H1 (cell line): Measurements from ENCODE around the gene CSAD. TPM values are rescaled to one million over a fixed set of nuclear protein-coding genes. Genes with fewer than 3 reads are reported as not detected.
A peak's percentile ranks its signal among the peaks of the same experiment; 100 is the strongest.

Experiments used
- CTCF ChIA-PET: fragments of 300-600 bp; sonication (Branson Sonifier 250); formaldehyde crosslinking; loops from one replicate; lab custom pipeline; 2021; ENCODE audit not compliant: partially characterized antibody; lab: Charles Lee
- POLR2A ChIA-PET: fragments of 300-600 bp; sonication (Branson Sonifier 250); formaldehyde crosslinking; loops from one replicate; lab custom pipeline; 2021; ENCODE audit warnings: inconsistent platforms; ENCODE audit not compliant: partially characterized antibody; lab: Charles Lee
- DNase-seq, 2 experiments: peaks; one replicate each; pipeline versions ENCODE4 v3.0.0 to v3.0.0-alpha.2; 2010 to 2022; ENCODE audit warnings: low spot score in 2 of 2, low read depth in 1 of 2, mixed read lengths in 1 of 2
- FAIRE-seq: peaks from 2 replicates; lab custom pipeline; 2011; peaks lifted over from hg19 to GRCh38; lab: Jason Lieb, UNC
- H2AFZ ChIP-seq: 2 replicates; pipeline ENCODE4 v1.8.1; 2012; ENCODE audit warnings: low read length, inconsistent platforms
- H2AK5ac ChIP-seq: 2 replicates; pipeline ENCODE4 v1.6.1; 2013; ENCODE audit warnings: low read depth, low read length
- H2BK120ac ChIP-seq: replicated peaks from 2 replicates; pipeline ENCODE3; 2013; ENCODE audit warnings: low read depth, low read length, inconsistent platforms
- H2BK12ac ChIP-seq: 2 replicates; pipeline ENCODE4 v1.6.1; 2013; ENCODE audit warnings: low read depth, low read length
- H2BK15ac ChIP-seq: 2 replicates; pipeline ENCODE4 v1.6.1; 2013; ENCODE audit warnings: low read length
- H2BK20ac ChIP-seq: 2 replicates; pipeline ENCODE4 v1.6.1; 2013; ENCODE audit warnings: low read length
- H2BK5ac ChIP-seq: 2 replicates; pipeline ENCODE4 v1.6.1; 2013; ENCODE audit warnings: low read depth, low read length
- H3K14ac ChIP-seq: 2 replicates; pipeline ENCODE4 v1.6.1; 2013; ENCODE audit warnings: inconsistent platforms; ENCODE audit not compliant: insufficient read length
- H3K18ac ChIP-seq: 2 replicates; pipeline ENCODE4 v1.6.1; 2013; ENCODE audit warnings: low read length; ENCODE audit errors: extremely low read depth
- H3K23ac ChIP-seq: 2 replicates; pipeline ENCODE4 v1.6.1; 2013; ENCODE audit warnings: inconsistent platforms; ENCODE audit not compliant: insufficient read length
- H3K23me2 ChIP-seq: 2 replicates; pipeline ENCODE4 v1.6.1; 2013; ENCODE audit warnings: low read depth, low read length
- H3K27ac ChIP-seq: 2 replicates; pipeline ENCODE4 v1.6.1; 2011; ENCODE audit warnings: low read depth, low read length, inconsistent platforms
- H3K27me3 ChIP-seq, 4 experiments: replicated peaks in 1 of 4; 1 replicate in 1 of 4; 2 replicates in 3 of 4; pipeline versions ENCODE4 v1.6.1 to v1.8.1; 2011 to 2013; ENCODE audit warnings: low read length in 3 of 4, mild to moderate bottlenecking in 3 of 4, inconsistent platforms in 2 of 4, mixed read lengths in 2 of 4, moderate library complexity in 1 of 4; ENCODE audit not compliant: control insufficient read depth in 3 of 4, insufficient read depth in 3 of 4; ENCODE audit errors: extremely low read depth in 1 of 4
- H3K36me3 ChIP-seq, 4 experiments: 2 replicates each; pipeline versions ENCODE4 v1.6.1 to v1.8.1; 2011 to 2013; ENCODE audit warnings: mild to moderate bottlenecking in 4 of 4, low read length in 3 of 4, moderate library complexity in 2 of 4, control low read depth in 1 of 4, inconsistent platforms in 1 of 4; ENCODE audit not compliant: insufficient read depth in 4 of 4, control insufficient read depth in 2 of 4
- H3K4ac ChIP-seq: replicated peaks from 2 replicates; pipeline ENCODE3; 2013; ENCODE audit warnings: low read length, low read depth, mixed read lengths, inconsistent platforms; ENCODE audit not compliant: insufficient read length
- H3K4me1 ChIP-seq, 4 experiments: replicated peaks in 1 of 4; 1 replicate in 1 of 4; 2 replicates in 3 of 4; pipeline versions ENCODE4 v1.6.1 to v1.8.1; 2011 to 2013; ENCODE audit warnings: low read length in 3 of 4, inconsistent platforms in 2 of 4, mixed read lengths in 1 of 4; ENCODE audit not compliant: insufficient read depth in 4 of 4, control insufficient read depth in 3 of 4
- H3K4me2 ChIP-seq, 2 experiments: 2 replicates each; pipeline versions ENCODE4 v1.6.1 to v1.8.1; 2011 to 2013; ENCODE audit warnings: low read depth in 2 of 2, low read length in 2 of 2, control low read depth in 1 of 2, inconsistent platforms in 1 of 2, mild to moderate bottlenecking in 1 of 2; ENCODE audit not compliant: insufficient read depth in 1 of 2
- H3K4me3 ChIP-seq, 4 experiments: fragments of 200-600, 300-600 bp in 1 of 4; sonication (generic), shearing (Covaris generic), sonication (Bioruptor Twin) in 1 of 4; 2 replicates each; pipeline versions ENCODE4 v1.5.1 to v1.8.1; 2011 to 2016; ENCODE audit warnings: low read length in 4 of 4, low read depth in 3 of 4, control low read depth in 2 of 4, inconsistent platforms in 2 of 4, mild to moderate bottlenecking in 2 of 4, mixed read lengths in 1 of 4, moderate library complexity in 1 of 4; ENCODE audit not compliant: insufficient read depth in 2 of 4; ENCODE audit errors: extremely low read depth in 1 of 4
- H3K56ac ChIP-seq: replicated peaks from 2 replicates; pipeline ENCODE3; 2013; ENCODE audit warnings: low read depth, mild to moderate bottlenecking, mixed read lengths, low read length, inconsistent platforms; ENCODE audit not compliant: insufficient read length
- H3K79me1 ChIP-seq: 2 replicates; pipeline ENCODE4 v1.6.1; 2013; ENCODE audit warnings: low read depth, low read length, control low read depth
- H3K79me2 ChIP-seq, 2 experiments: 2 replicates each; pipeline versions ENCODE4 v1.6.1 to v1.8.1; 2012 to 2013; ENCODE audit warnings: low read length in 2 of 2, mild to moderate bottlenecking in 2 of 2, inconsistent platforms in 1 of 2; ENCODE audit not compliant: insufficient read depth in 2 of 2, control insufficient read depth in 1 of 2
- H3K9ac ChIP-seq, 4 experiments: replicated peaks in 1 of 4; 1 replicate in 1 of 4; 2 replicates in 3 of 4; pipeline versions ENCODE4 v1.6.1 to v1.8.1; 2011 to 2013; ENCODE audit warnings: low read depth in 3 of 4, low read length in 3 of 4, control low read depth in 2 of 4, mild to moderate bottlenecking in 2 of 4, moderate library complexity in 2 of 4, inconsistent platforms in 1 of 4; ENCODE audit errors: extremely low read depth in 1 of 4
- H3K9me3 ChIP-seq, 2 experiments: 2 replicates each; pipeline versions ENCODE4 v1.6.1 to v1.8.1; 2012 to 2013; ENCODE audit warnings: mild to moderate bottlenecking in 2 of 2, moderate library complexity in 2 of 2, control low read depth in 1 of 2, inconsistent platforms in 1 of 2, low read depth in 1 of 2, low read length in 1 of 2, mixed read lengths in 1 of 2; ENCODE audit not compliant: insufficient read depth in 2 of 2
- H4K20me1 ChIP-seq, 2 experiments: replicated peaks in 1 of 2; 2 replicates each; pipeline versions ENCODE3 to v1.8.1; 2011 to 2013; ENCODE audit warnings: inconsistent platforms in 2 of 2, low read length in 2 of 2, mild to moderate bottlenecking in 1 of 2; ENCODE audit not compliant: insufficient read depth in 2 of 2, control insufficient read depth in 1 of 2
- H4K5ac ChIP-seq: 2 replicates; pipeline ENCODE4 v1.6.1; 2013; ENCODE audit warnings: low read length, low read depth, mixed read lengths, inconsistent platforms; ENCODE audit not compliant: insufficient read length
- H4K8ac ChIP-seq: 2 replicates; pipeline ENCODE4 v1.8.0; 2013; ENCODE audit warnings: mild to moderate bottlenecking, moderate library complexity, low read length, inconsistent platforms; ENCODE audit not compliant: insufficient read depth; ENCODE audit errors: extremely low read depth
- H4K91ac ChIP-seq: replicated peaks from 2 replicates; pipeline ENCODE3; 2013; ENCODE audit warnings: low read length, mixed read lengths, inconsistent platforms; ENCODE audit not compliant: insufficient read length
- BRCA1 ChIP-seq: IDR thresholded peaks from 2 replicates; pipeline ENCODE4 v1.6.1; 2012; ENCODE audit warnings: low read depth, low read length, improper control_type of control experiment
- EZH2 ChIP-seq: fragments of 200-600 bp; sonication (generic); IDR thresholded peaks from 2 replicates; pipeline ENCODE4 v1.7.1; 2012; ENCODE audit warnings: low read depth, mild to moderate bottlenecking, moderate library complexity, low read length, inconsistent platforms; ENCODE audit not compliant: severe bottlenecking
- GABPA ChIP-seq: IDR thresholded peaks from 2 replicates; pipeline ENCODE4 v1.6.1; 2011; ENCODE audit warnings: mild to moderate bottlenecking, low read length, moderate library complexity, borderline replicate concordance; ENCODE audit not compliant: insufficient read depth
- JUN ChIP-seq: IDR thresholded peaks from 2 replicates; pipeline ENCODE4 v1.6.1; 2011; ENCODE audit warnings: low read depth, mild to moderate bottlenecking, improper control_type of control experiment, low read length
- NRF1 ChIP-seq: IDR thresholded peaks from 2 replicates; pipeline ENCODE4 v1.6.1; 2011; ENCODE audit warnings: mild to moderate bottlenecking, low read depth, low read length, improper control_type of control experiment
- RAD21 ChIP-seq, 2 experiments: IDR thresholded peaks in 1 of 2; conservative IDR thresholded peaks in 1 of 2; 2 replicates each; pipeline ENCODE4 v1.6.1; 2011; ENCODE audit warnings: low read depth in 2 of 2, low read length in 2 of 2, improper control_type of control experiment in 1 of 2, inconsistent platforms in 1 of 2, mild to moderate bottlenecking in 1 of 2, moderate library complexity in 1 of 2
- SP2 ChIP-seq: IDR thresholded peaks from 2 replicates; pipeline ENCODE4 v1.6.1; 2012; ENCODE audit warnings: mild to moderate bottlenecking, low read length, inconsistent platforms
- TAF1 ChIP-seq: IDR thresholded peaks from 2 replicates; pipeline ENCODE4 v1.6.1; 2011; ENCODE audit warnings: mild to moderate bottlenecking, low read depth, low read length
- WGBS, 2 experiments: shearing (Covaris generic) in 1 of 2; methylation state at CpG; one replicate each; pipeline versions ENCODE4 v1.1.6 to v1.1.7; 2013 to 2015; ENCODE audit warnings: low lambda C conversion rate in 2 of 2, mixed read lengths in 2 of 2, inconsistent platforms in 1 of 2, low coverage in 1 of 2, missing lambda C conversion rate in 1 of 2; ENCODE audit not compliant: insufficient replicate concordance in 2 of 2, insufficient coverage in 1 of 2, insufficient read length in 1 of 2; ENCODE audit errors: extremely low coverage in 1 of 2, missing lambda C conversion rate in 1 of 2; 5-methylcytosine and 5-hydroxymethylcytosine counted together
- polyA plus RNA-seq, 7 experiments: library from polyadenylated mRNA; depleted of rRNA in 3 of 7; stranded (reverse) in 5 of 7; unstranded in 2 of 7; fragments of >200 nt in 5 of 7; fragments of 200-250 nt in 2 of 7; gene quantifications; 1 replicate in 5 of 7; 2 replicates in 1 of 7; 4 replicates in 1 of 7; pipeline versions ENCODE4 v1.2.1 to v1.2.3, GENCODE V29; 2011 to 2013; ENCODE audit warnings: missing spikeins in 2 of 7, mixed read lengths in 2 of 7
- total RNA-seq: library from RNA; stranded (reverse); fragmentation: NEBNext Ultra II Directional; extraction: Animal tissue kit (Norgen Biotek cat#: 25700); gene quantifications from 2 replicates; pipeline ENCODE4 v1.2.1, GENCODE V29; 2021

Gene CSAD
- total and polyA plus RNA-seq, 2 of the 8 experiments (the other 6 are each of a cell fraction or from before 2014, with no cell fraction given): 8.8 to 11.3 TPM

DNA sequence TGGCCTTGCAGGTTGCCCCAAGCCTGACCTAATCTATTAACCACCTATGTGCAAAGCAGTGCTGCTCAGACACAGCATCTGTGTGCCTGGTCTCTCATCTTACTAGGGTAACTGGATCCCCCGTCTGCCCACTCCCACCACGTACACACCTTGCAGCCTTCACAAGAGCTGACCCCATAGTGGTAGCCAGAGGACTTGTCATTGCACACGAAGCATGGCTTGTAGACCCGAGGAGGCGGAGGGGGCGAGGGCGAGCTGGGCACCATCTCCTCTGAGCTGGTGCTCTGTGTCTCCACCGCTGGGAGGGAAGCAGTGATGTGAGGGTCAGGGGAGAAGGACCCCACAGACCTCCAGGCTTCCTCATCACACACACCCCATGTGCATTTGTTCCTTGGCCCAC lies 34.8 kb upstream of the CSAD start:
- Histone ChIP-seq H4K5ac (peak overlapping the region; percentile 16), H2BK12ac (peak overlapping the region; percentile 100), H2BK5ac (peak overlapping the region; percentile 98), H3K4ac (peak overlapping the region; percentile 61), H3K27me3 (peaks cover 0 to 3% (median 0%) of the 10 kb centered on the region in 4 experiments; a peak in 1 of 7 replicates), H3K4me1 (peaks cover 21 to 52% (median 39%) of the 10 kb centered on the region in 4 experiments), H3K56ac (no peak overlapping the region), H3K79me2 (peaks cover 16 to 36% of the 10 kb centered on the region in 2 experiments), H4K91ac (peak overlapping the region; percentile 91), H2AK5ac (peak overlapping the region; percentile 95; the same call in 1 of the 2 replicates), H2BK120ac (peak overlapping the region; percentile 58), H4K8ac (no peak overlapping the region; the same call in 1 of the 2 replicates), H3K23me2 (peaks cover 20% of the 10 kb centered on the region), H3K14ac (no peak overlapping the region), H3K9ac (no peak overlapping the region), H3K36me3 (peaks cover 20 to 42% (median 30%) of the 10 kb centered on the region in 4 experiments), H3K79me1 (peaks cover 17% of the 10 kb centered on the region), H2BK15ac (peak overlapping the region; percentile 95), H3K4me2 (peak overlapping the region; percentile 9 to 16; a peak in 2 of 4 replicates), H3K4me3 (no peak overlapping the region), H2BK20ac (peak overlapping the region; percentile 68), H4K20me1 (peaks cover 2 to 7% of the 10 kb centered on the region in 2 experiments), H3K27ac (peak overlapping the region; percentile 9; the same call in 1 of the 2 replicates), H3K18ac (peak overlapping the region; percentile 92; the same call in 1 of the 2 replicates), H2AFZ (no peak overlapping the region), H3K9me3 (no peaks in the 10 kb centered on the region), H3K23ac (no peak overlapping the region)
- ChIA-PET POLR2A (interaction anchor here (0.7 to 13.6 kb wide), 15 partner anchors 14 to 285 kb away, joined by 3 to 151 read pairs (median 5); partner anchors contain the start of genes ESPL1, MYG1, PFDN5 and RARG), CTCF (interaction anchor here (0.6 to 22.3 kb wide), 13 partner anchors 9 to 206 kb away, joined by 3 to 654 read pairs (median 21); partner anchors contain the start of genes AAAS, ESPL1, MYG1 and PFDN5)
- TF ChIP-seq RAD21 (IDR thresholded peaks at IDR 0.05 in 1 of 2, conservative IDR thresholded peaks at IDR 0.05 in 1 of 2; ENCODE audit: low read depth in 2 of 2, low read length in 2 of 2): no peak
- TF ChIP-seq GABPA: no peak
- TF ChIP-seq NRF1: no peak
- TF ChIP-seq JUN: no peak
- no peak for TF ChIP-seq TAF1
- TF ChIP-seq BRCA1: no peak
- no peak for TF ChIP-seq EZH2
- TF ChIP-seq SP2: no peak
- 90% methylated on average over 8 of the region's 8 CpGs; no CpG with 5 or more reads in 1 of the 2 experiments for WGBS, 2 experiments
- DNase-seq (no peak), FAIRE-seq (no peak)
